Colon (tissue), 2 donors: ENCODE data around the gene OR2A1.
"Not testable (repeated sequence)": the region's sequence is repeated elsewhere in the genome, so short reads cannot be mapped to it uniquely, and the experiment has no call there.

Source experiments
- FAIRE-seq: peaks from 2 replicates; lab custom pipeline; 2012; peaks lifted over from hg19 to GRCh38; lab: Jason Lieb, UNC
- donor health status: control.
- donor health status: control.

Gene OR2A1

DNA sequence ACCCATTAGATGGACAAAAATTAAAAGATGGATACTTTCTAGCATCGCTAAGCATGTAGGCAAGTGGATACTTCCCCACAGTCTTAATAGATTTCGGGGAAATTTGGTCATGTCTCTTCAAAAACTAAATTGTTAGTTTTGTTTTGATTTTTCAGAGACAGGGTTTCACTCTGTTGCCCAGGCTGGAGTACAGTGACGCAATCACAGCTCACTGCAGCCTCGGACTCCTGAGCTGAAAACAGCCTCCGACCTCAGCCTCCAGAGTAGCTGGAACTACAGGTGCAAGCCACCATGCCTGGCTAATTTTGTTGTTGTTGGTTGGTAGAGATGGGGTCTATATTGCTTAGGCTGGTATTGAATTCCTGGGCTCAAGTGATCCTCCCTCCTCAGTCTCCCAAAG lies 13.6 kb downstream of the OR2A1 start:
- not testable (repeated sequence) for FAIRE-seq

DNA sequence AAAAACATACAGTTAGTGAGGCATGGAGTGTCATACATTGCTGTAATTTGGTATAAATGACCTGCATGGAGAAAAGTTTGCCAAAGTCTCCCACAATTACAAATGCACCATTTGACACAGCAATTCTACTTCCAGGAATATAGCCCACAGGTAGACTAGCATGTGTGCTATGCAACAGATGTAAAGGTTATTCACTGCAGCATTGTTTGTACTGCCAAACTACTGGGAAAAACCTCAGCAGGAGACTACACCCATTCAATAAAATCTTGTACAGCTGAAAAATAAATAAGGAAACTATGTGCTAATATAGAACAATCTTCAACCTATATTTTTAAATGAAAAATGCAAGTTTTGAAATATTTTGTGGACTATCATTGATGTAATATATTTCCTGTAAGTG lies 17.8 kb downstream of the OR2A1 start:
- FAIRE-seq, result peak; percentile 91

DNA sequence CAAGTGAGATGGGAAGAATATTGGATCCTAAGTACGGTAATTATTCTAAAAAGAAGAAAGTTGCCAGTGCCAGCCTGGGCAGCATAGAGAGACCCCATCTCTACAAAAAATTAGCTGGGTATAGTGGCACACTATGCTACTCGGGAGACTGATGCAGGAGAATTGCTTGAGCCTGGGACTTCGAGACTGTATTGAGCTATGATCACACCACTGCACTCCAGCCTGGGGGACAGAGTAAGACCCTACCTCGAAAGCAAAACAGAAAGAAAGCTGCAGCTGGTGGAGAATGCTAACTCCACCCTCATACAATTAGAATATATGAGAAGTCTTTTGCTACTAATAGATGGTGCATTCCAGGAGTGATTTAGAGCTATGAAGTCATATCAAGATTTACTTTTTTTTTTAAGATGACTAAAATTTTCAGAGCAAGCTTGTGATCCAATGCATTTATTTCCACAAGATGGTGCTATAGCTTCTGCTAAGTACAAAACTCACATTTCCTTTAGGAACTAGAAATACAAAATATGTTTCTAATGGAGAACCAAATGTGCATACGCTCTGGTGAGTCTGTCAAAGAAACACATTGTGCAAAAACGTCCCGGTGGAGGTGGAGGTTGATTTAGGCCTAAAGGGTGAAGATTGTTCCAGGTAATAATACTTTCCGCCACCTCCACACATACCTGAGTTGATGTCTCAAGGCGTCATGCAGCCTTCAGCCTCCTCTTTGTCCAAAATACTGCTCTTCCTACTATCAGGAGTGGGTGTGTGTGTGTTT lies 19.2 kb downstream of the OR2A1 start:
- peak; percentile 98 for FAIRE-seq

DNA sequence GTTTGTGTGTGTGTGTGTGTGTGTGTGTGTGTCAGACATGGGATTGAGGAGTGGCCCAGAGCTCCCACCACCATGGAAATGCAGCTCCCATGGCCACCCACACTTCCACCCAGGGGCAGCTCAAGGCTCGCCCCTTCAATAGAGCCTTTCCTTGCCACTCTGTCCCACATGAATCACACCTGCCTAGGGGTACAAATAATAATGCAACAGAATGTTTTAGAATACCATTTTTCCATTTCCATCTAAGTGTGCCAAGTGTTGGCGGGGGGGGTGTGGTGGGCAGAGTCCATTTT lies 19.7 kb downstream of the OR2A1 start:
- not testable (repeated sequence) for FAIRE-seq

DNA sequence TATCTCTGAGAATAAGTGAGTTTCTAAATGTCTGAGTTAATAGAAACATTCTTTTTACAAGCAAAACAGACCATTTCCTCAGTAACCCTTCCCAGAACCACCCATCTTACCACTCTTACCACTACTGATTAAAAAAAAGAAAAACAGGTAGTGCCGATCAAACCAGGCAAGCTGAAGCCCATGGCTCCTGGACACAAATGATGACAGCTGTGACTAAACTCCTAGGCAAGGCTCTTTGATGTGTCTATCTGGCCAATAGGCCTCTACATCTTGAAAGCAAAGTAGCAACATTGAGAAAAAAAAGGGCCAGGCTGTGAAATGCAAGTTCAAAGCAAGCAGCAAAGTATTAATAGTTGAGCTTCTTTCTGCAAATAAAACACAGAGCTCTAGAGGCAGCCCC lies 36.4 kb downstream of the OR2A1 start:
- not testable (repeated sequence) for FAIRE-seq

DNA sequence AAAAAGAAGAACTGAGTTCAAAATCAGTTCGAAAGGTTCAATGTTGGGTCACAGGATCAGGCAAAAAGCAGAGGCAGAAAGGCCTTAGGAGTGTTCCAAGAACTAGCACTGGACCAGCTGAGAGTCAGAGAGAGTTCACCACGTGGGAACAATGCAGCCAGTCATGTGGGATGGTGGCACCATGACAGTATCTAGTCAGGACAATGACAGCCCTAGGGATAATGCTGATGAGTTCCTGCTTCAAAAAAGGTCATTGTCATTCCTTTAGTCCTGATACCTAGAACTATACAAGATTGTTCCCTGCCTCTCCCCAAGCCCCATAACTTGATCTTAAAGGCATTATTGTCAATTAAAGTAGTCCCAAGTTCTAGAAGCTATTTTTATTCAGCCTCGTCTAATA lies 39.4 kb downstream of the OR2A1 start:
- FAIRE-seq, result not testable (repeated sequence)

DNA sequence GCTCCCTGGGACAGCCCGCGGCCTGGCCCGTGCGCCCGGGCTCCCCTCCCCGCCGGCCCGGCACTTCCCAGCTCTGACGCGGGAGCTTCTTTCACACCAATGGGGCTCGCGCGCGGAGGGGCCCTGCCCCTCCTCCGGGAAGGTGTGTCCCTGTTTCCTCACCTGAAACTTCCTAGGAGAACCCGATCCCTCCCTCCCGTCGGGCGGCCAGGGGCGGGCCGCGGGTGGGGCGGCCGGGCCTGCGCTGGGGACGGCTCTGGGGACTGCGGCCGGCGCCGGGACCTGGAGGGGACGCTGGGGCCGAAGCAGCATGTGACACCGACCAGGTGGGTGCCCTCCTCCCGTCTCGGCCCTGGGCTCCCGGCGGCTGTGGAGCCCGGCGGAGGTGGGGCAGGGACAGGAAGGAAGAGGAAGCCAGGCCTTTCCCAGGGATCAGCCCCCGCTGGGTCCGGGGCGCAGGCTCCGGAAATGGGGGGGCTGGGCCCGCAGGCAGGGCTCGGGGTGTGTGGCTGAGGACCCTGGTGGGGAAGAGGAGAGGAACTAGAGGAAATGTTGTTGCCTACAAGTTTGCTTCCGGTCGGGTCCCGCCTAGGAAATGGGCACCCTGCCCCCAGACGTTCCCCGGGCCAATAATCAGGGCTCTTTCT lies 43.1 kb downstream of the OR2A1 start, which contains the start of gene ARHGEF5:
Gene ARHGEF5, plus strand, starts transcription at position 227 of the 647 bp plus-strand sequence. CDS start 7,268 bp downstream, outside the sequence.
- not testable (repeated sequence) for FAIRE-seq

DNA sequence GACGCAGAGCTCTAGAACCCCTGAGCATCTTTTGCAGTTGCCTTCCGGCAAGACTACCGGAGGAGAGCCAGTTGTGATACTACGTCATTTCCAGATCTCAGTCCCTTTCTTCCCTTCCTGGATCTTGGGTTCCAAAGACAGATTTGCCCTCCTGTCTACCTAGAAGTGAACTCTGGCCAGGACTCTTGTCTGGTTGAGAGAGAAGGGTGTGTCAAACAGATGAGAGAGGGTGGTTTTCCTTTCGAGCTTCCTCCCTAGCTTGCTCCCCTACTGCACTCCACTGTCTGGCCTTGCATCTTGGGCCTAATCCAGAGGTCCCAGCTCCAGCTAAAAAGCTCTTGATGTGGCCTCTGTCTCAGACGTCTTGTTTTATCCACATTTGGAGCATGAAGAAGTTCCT lies 44.0 kb downstream of the OR2A1 start:
- not testable (repeated sequence) for FAIRE-seq

DNA sequence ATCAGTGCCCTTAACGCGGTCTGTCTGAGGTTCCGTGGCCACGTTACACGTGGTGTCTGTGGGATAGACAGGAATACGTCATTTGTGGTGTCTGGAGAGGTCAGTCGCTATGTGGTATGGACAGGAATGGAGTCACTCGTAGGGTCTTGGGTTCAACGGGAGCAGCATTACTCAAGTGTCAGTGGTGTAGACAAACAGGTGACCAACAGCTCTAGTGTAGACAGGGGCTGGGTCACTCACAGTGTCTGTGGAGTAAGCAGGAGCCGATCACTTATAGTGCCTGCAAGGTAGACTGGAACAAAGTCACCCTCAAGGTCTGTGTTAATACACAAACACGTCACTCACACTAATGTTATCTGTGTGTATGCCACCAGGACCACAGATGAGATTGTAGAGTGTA lies 44.6 kb downstream of the OR2A1 start:
- FAIRE-seq, result not testable (repeated sequence)

DNA sequence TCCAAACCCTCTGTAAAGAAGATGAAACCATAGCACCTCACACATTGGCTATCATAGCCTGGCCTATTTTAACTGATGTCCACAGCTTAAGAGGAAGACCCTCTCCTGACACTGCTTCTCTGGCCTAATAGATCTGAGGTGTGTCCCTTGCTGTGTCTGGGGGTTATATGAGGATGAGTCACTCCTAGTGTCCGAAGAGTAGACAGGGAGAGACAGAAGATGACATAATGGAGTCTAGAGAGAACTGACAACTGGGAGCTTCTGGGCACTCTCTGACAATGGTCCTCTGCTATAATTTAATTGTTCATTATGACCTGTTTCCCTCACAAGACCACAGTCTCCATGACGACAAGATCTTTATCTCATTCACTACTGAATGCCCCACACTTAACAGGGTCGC lies 49.8 kb downstream of the OR2A1 start:
- not testable (repeated sequence) for FAIRE-seq

DNA sequence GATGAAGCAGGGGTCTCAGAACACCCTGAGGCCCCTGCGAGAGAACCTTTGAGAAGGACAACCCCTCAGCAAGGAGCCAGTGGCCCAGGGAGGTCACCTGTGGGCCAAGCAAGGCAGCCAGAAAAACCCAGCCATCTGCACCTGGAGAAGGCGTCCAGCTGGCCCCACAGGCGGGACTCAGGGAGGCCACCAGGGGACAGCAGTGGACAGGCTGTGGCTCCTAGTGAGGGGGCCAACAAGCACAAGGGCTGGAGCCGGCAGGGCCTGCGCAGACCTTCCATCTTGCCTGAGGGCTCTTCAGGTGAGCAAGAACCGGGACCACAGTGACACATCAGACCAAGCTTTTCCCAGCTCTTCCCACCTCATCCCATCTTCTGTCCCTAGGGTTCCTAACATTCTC lies 53.3 kb downstream of the OR2A1 start:
- FAIRE-seq, result not testable (repeated sequence)

DNA sequence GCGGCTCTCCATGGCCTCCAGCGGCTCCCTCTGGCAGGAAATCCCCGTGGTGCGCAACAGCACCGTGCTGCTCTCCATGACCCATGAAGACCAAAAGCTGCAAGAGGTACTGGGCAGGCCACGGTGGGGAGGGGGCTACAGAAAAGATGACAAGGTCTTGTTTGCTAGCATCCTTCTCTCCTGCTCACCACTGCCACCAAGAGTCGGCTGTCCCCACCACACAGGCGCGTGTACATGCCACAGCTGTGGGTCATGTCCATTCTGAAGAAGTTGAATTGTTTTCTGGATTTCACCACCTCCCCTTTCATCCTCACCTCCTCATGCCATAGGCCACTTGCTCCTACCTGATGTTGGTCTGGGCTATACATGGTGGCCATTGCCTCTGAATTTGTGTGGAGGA lies 55.0 kb downstream of the OR2A1 start:
- FAIRE-seq, result not testable (repeated sequence)

DNA sequence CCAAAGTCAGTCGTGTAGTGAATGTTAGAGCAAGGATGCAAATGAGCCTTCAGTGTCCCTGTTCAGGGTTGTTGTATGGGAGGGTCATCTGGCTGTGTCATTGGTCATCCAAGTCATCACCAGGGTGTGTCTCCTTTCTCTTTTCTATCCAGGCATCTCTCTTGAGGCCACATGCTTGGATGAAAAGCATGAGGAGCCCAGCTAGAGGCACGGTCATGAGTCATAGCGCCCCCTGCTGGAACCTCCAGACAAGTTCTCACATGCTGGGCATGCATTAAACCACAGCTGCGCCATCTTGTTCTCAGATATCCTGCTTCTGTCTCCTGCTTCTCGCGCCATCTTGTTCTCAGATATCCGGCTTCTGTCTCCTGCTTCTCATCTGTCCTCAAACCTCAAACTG lies 57.0 kb downstream of the OR2A1 start:
- FAIRE-seq, result not testable (repeated sequence)
